Right ventricle myocardium inferior (tissue), 1 donor: Measurements from ENCODE around the gene ABLIM1. TPM values are rescaled to one million over a fixed set of nuclear protein-coding genes. Genes with fewer than 3 reads are reported as not detected.

Source experiments
- ATAC-seq: fragments of 200-7000 bp; cut with Tn5 transposase; one replicate; pipeline ENCODE4 v1.9.1; 2020; ENCODE audit warnings: mild to moderate bottlenecking, moderate library complexity
- DNase-seq: peaks from one replicate; pipeline ENCODE4 v3.0.0; 2021; ENCODE audit errors: missing footprints
- intact Hi-C: fragments of 100-400 bp; cut with DNase I; formaldehyde crosslinking; loops from one replicate; pipeline ENCODE4 v1.11.0; 2022
- total RNA-seq: library from RNA; stranded (reverse); fragmentation: NEBNext Ultra II Directional; extraction: Animal tissue kit (Norgen Biotek cat#: 25700); gene quantifications from one replicate; pipeline ENCODE4 v1.2.1, GENCODE V29; 2021
- donor health status: DM: no; HTN: yes; CAD: no; lungs with severe emphysema.

The ABLIM1 gene
- total RNA-seq, 1 donor from 2014 or later, result 730 TPM

GRCh38 chr10:114652402-114653368 is 5.4 kb downstream of the ABLIM1 start:
- intact Hi-C loops, result loop anchor here (2.0 kb wide), 1 partner anchor 32 kb away; no protein-coding TSS in a partner anchor
- ATAC-seq (peak; percentile 55), DNase-seq (no peak)

- DNase-seq (no peak), ATAC-seq (no peak)
- intact Hi-C loops, result no loop called here
Measured at GRCh38 chr10:114650831-114651230, 7.2 kb downstream of the ABLIM1 start.

GRCh38 chr10:114650266-114650665 is 7.8 kb downstream of the ABLIM1 start:
- intact Hi-C loops, result no loop called here
- no peak for DNase-seq
- ATAC-seq, result no peak

DNA sequence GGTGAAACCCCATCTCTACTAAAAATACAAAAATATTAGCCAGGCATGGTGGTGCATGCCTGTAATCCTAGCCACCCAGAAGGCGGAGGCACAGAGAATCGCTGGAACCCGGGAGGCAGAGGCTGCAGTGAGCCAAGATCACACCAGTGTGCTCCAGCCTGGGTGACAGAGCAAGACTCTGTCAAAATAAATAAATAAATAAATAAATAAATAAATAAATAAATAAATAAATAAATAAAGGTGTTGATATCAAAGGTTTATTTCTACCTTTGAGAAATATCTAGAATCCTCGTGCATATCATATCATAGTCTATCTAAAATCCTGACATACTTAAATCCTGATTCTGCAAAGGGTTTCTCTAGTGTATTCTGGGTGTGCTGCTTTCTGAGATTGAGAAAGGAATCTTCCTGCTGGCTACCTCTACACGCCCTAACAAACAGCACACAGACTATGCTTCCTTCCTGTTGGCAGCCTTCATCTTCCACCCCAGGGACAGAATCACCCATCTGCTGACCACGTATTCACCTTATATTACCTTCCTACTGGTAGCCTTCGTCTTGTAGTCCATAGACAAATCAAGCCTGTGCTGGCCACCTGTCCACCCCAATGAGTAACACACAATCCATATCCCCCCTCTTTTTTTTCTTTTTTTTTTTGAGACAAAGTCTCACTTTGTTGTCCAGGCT is 8.7 kb downstream of the ABLIM1 start:
- DNase-seq, result no peak
- intact Hi-C loops, result no loop called here
- no peak for ATAC-seq

DNA sequence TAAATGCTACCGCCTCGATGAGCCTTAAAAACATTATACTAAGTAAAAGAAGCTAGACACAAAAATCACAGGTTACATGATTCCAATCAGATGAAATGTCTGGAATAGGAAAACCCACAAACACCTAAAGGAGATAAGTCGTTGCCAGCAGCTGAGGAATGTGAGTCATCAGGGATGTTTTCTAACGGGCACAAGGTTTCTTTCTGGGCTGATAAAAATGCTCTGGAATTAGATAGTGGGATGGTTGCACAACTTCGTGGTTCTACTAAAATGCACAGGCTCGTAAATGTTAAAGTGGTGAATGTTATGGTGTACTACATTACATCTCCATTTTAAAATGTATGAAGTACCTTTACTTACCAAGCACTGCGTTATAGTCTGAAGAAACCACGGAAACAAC is 9.7 kb downstream of the ABLIM1 start:
- no peak for DNase-seq
- ATAC-seq, result no peak
- intact Hi-C loops, result no loop called here

DNA sequence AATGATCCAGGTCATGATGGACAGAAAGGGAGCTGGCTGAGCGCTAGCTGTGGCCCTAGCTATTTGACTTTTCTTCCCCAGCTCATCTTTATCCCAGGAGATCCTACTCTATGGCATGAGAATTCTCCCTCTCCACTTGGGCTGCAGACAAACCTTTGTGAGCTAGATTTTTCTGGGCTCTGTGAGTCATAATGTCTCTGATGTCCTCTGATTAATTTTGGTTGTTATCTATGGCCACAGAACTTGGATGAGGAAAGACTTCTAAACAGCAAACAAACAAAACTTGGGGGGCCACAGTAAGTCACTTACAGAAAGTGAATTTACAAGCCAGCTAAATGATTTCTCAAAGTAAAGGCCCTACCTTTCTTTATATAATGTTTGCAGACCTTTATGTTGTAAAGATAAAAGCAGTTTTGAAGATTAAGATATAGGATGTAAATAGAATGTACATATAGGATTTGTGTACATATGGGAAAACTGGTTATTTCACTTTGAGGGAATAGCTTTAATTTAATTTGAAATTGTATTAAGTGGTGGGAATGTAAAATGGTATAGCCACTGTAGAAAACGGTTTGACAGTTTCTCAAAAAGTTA is 10.4 kb downstream of the ABLIM1 start:
- ATAC-seq (no peak), DNase-seq (no peak)
- intact Hi-C loops, result no loop called here

GRCh38 chr10:114646426-114646825 is 11.6 kb downstream of the ABLIM1 start:
- intact Hi-C loops, result no loop called here
- ATAC-seq, result no peak
- no peak for DNase-seq

- no peak for DNase-seq
- no peak for ATAC-seq
- intact Hi-C loops, result no loop called here
Measured at GRCh38 chr10:114645706-114646105, 12.4 kb downstream of the ABLIM1 start.

- no peak for DNase-seq
- intact Hi-C loops, result no loop called here
- no peak for ATAC-seq
Measured at GRCh38 chr10:114643158-114643557, 14.9 kb downstream of the ABLIM1 start.

DNA sequence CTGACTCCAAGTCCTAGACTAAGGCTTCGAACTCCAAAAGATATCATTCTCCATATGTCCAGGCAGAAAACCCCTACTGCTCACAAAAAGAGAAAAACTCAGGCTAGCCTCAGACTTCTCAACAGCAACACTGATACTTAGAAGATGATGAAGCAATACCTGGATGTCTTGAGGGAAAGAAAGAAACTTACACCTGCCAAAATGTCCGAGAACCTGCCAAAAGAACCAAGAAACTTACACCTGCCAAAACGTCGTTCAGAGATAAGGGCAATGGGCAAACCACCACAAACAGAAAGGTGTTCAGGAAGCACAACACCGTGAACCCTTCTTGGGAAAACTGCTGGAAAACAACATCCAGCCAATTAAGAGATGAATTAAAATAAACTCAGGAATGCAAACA is 15.3 kb downstream of the ABLIM1 start:
- no peak for ATAC-seq
- no peak for DNase-seq
- intact Hi-C loops, result no loop called here

DNA sequence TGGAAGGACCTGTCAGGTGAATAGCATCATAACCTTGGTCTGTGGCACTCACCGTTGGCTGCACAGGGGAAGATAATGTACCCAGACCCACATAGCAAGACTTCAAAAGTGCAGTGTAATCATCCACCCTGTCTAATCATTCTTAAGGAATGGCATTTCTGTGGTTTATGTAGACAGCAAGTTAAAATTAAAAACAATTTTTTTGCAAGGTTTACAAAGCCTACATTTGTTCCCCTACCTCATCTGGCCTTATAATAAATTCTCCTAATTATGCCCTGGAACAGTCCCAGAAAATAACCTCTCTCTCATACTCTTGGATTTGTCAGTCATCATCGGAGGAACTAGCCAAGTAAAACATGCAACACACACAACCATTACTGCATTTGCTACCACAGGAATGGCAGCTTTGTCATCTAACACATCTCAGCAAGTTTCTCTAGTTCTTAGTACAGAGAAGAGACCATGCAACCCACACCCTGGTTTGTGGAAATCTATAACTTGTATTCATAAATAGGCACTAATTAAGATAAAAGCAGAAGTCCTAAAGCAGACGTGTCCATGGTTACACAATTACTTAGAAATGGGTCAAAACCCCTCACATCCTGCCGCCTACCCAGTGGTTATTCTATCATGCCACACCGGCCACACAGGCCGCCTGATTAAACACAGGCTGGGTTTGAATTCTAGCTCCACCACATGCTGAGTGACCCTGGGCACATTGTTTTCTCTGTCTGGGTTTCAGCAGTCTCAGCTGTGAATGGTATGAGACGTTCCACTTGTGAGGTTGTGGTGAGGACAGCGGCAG is 19.1 kb downstream of the ABLIM1 start:
- peak; percentile 56 for ATAC-seq
- DNase-seq, result peak; percentile 67
- intact Hi-C loops, result no loop called here

DNA sequence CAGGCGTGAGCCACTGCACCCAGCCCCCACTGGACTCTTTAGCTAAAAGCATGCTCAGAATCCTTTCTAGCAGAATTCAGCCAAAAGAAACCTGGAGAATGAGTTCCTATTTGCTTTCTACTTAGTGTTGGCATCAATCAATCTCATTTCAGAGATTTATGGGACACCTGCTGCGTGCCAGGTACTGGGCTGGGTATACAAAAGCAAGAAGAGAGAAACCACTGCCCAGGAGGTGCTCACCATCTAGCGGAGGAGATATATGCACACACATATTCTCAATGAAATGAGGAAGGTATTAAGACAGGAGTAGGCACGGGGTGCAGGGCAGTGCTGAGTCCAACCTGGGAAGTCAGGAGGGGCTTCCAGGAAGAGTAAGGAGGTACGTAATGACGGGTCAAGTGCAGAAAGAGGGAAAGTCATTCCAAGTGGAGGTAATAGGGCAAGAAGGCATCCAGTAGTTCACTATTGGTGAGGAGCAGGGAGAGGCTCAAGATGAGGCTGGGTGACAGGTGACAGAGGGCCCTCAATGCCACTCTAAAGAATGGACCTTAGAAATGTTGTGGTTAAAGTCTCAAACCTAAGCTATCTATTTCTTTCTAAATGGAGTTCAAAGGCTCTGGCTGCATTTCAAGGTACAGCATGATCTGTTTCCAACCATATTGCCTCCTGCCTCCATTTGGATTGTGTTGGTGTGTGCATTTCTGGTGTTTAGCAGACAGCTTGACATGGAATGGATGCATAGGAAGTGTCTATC is 22.1 kb downstream of the ABLIM1 start:
- intact Hi-C loops, result no loop called here
- ATAC-seq (no peak), DNase-seq (no peak)

DNA sequence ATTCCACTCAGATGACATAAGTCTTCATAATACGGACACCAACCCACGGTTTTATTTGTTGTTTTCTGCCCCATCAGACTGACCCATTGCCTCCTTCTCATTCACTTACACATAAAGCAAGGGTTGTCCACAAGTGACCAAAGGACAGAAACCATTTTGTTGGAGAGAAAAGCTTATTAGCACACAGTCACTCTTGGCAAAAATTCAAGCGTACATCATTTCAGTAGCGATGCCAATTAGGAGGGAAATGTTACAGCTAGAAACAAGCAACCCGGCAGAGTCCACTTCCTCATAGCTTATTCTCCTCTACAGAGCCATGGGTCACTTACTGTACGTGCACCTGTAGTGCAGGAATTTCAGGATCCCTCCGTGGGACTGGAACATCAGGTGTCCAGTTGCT is 23.0 kb downstream of the ABLIM1 start:
- no peak for ATAC-seq
- no peak for DNase-seq
- intact Hi-C loops, result no loop called here

DNA sequence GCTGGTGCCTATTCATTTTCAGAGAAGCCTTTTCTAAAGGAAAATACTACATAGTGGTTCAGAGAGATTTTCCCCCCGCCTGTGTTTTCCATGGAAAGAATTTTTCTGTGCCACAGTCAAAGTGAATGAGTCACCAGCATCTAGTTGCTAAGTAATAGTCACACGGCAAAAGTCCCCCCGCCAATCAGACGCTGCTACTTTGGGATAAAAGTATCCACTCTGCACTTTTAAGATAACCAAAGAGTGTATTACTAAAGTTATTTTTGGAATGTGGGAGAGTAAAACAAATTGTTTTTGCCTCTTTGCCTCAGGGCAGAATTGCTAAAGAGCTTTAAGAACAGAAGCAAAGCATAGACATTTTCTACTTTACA is 23.5 kb downstream of the ABLIM1 start:
- ATAC-seq, result no peak
- DNase-seq, result no peak
- intact Hi-C loops, result loop anchor here (5.0 kb wide), 3 partner anchors 82 to 148 kb away; no protein-coding TSS in a partner anchor

DNA sequence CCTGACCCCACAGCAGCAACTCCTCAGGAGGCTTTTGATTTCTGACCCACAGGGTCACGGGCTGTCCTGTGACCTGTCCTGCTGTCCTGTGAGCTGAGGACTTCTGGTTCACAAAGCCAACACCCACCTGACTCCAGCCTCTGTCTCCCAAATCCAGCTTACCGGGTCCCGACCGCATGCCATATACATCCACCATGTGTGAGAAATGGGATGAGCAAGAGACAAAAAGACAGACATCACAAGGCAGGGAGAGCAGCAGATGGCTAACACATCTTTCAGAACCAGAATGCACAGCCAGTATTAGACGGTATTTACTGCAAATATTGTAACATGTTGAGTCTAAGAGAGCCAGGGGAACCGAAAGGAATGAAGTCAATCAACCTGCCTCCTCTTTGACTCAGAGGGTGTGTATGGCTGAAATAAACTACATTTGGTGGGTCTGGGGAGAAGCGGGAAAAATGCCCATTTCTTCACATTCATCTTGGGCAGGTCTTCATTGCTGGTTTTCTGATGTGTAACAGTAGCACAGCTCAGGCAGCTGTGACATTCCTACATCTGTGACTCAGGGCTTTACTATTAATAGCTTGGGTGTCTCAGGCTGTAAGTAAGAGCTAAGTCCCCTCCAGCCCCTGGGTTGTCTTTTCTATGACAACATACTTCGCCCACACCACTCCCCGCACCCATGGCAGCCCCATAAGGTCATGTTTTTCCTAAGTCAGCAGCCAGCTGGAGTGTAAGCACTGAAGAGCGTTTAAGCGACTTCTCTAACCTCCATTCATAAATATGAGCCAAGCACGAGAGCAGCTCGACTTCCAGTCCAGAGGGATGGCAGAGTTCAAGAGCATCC is 25.0 kb downstream of the ABLIM1 start:
- DNase-seq (peak; percentile 64), ATAC-seq (peak; percentile 58)
- intact Hi-C loops, result loop anchor here (2.0 to 5.0 kb wide), 5 partner anchors 52 to 149 kb away; no protein-coding TSS in a partner anchor

- intact Hi-C loops, result loop anchor here (1.0 to 5.0 kb wide), 6 partner anchors 53 to 150 kb away; no protein-coding TSS in a partner anchor
- peak; percentile 59 for ATAC-seq
- peak; percentile 67 for DNase-seq
Measured at GRCh38 chr10:114631666-114632417, 26.2 kb downstream of the ABLIM1 start.
